Inflammatory macrophage treated with lipopolysaccharide for 1 hour (primary cell): Measurements from ENCODE around the gene KIF26B.
"Not testable (repeated sequence)": the region's sequence is repeated elsewhere in the genome, so short reads cannot be mapped to it uniquely, and the experiment has no call there.

Experiments used
- DNase-seq, 2 donors: peaks; one replicate each; pipeline ENCODE4 v3.0.0-alpha.2; 2020 to 2022

Gene KIF26B

GRCh38 chr1:245332085-245332484 is 177.3 kb downstream of the KIF26B start:
- DNase-seq, result no peak

DNA sequence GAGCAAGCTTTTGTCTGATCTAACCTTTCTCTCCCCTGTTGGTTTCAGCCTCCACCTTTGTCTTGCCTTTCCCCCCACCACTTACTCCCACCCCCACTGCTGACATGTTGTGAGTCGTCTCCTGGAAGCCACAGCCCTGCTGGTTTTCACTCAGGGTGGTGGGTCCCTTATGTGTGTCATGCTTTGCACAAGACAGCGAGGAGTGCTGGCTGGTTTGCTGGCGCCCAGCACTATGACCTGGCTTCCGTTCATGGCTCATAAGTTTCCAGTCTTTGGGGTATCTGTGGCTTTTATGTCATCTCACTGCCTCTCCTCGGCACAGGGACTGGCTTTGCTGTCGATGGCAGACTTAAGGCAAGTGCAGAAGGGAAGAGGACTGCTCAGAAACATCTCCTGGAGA is 177.7 kb downstream of the KIF26B start:
- DNase-seq, result no peak

- no peak for DNase-seq
These were observed 179.4 kb downstream of the KIF26B start for GRCh38 chr1:245334235-245334634.

DNA sequence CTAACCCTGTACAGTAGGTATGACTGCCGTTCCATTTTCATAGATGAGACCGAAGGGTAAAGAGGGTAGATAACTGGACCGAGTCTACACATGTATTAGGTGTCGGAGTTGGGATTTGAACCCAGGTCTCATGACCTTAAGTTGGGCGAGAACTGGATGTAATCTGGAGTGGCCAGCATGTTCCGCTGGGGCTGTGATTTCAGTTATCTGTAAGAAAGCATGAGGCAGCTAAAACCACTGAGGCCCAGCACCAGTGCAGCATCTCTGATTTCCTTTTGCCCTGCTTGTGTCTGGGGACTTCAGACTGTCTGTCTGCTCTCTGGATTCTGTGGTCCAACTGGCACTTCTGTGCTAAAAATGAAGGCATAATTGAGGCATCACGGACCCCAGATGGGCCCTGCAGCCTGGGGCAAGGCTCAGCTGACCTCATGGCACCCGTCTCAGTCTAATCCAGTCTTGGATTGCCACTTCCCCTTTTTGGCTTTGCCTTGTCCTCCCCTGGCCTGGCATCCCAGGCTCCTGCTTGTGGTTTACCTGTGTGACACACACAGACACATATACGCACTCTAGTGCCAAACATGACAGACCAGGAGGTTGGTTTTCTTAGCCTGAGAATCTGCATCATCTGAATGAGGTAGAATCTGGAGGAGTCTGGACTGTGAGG is 180.2 kb downstream of the KIF26B start:
- DNase-seq, result no peak

GRCh38 chr1:245335684-245336083 is 180.9 kb downstream of the KIF26B start:
- not testable (repeated sequence) for DNase-seq

DNA sequence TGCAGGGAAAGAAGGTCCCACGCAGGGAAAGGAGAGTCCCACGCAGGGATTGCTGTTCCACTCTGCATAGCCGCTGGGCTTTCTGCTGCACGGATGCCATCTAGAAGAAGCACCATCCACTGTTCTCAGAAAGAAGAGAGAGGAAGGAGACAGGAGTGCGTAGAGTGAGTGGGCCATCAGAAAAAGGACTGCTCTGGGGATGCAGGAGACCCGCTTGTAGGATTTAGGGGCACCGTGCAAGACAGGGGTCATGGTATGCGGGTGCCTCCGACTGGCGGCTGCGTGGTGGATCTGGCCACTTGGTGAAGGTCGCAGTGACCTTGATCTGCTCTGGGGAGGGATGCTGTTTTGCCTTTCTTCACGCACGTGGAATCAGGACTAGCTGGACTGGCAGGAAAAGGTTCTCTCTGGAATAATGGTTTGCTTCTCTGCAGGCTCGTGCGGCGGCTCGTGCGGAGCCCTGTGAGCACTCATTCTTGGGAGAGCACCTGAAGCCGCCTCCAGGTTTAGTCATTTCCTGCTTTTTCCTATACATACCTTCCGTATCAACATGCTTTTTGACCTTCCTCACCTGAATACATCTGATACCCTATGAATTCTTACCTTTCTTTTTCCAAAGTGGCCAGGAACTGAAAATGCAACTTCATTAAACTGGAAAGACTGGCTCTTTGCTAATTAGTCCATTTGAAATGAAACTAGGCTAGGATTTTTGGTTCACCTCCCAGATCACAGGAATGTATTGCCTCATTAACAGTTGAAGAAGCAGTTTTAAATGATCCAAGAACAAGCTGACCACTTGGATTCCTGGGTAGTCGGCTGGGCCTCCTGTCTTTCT is 181.6 kb downstream of the KIF26B start:
- no peak for DNase-seq

DNA sequence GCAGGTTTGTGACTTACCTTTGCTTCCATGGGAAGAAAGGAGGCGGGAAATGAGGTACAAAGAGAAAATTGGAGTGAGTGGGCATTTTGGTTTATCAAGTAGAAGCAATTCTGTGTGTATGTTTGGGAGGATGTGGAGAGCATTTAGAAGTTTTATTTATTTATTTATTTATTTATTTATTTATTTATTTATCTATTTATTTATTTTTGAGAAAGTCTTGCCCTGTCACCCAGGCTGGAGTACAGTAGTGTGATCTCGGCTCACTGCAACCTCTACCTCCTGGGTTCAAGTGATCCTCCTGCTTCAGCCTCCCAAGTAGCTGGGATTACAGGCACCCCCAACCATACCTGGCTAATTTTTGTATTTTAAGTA is 182.2 kb downstream of the KIF26B start:
- not testable (repeated sequence) for DNase-seq

DNA sequence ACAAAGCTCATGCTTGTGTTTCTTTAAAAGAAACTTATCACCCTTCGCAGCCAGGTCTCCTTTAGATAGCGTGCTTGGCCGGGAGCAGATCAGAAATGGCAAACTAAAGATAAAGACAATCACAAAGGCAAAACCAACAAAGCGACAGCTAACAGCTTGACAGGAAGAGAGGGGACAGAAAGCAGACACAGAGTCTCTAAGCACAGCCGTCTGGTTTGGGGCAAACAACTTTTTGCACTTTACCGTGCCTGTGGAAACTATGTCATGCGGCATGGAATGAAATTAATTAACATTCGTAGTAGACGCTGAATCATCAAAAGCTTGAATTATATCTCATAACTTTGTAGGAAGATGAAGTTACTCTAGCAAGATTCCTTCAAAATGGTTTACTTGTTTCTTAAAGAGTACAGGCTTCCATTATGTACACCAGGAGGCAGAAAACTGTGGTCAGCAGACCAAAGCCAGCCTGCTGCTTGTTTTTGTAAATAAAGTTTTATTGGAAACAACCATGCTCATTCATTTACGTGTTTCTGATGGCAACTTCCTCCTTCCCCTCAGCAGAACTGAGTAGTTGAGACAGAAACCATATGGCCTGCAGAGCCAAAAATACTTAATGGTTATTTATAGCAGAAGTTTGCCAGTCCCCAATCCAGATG is 183.2 kb downstream of the KIF26B start:
- DNase-seq, result peak in 1 of 2 donors; percentile 18

DNA sequence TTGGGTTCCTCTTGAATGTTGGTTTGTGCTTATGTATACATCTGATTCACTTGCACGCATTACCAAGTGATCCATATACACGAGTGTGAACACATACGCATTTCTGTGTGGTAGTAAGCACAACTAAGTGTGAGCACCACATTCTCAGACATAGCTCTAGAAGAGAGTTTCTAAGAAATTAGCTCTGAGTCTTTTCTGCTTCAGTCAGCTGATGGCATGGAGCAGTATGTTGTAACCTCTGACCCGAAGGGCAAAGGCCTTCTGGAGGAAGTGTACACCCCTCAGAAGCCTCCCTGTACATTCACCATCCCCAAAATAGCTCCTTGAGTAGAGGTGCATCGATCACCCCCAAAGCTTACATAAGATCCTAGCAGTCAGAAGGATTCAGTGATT is 183.7 kb downstream of the KIF26B start:
- no peak for DNase-seq

GRCh38 chr1:245341743-245342142 is 187.0 kb downstream of the KIF26B start:
- DNase-seq, result no peak

GRCh38 chr1:245345191-245345884 is 190.6 kb downstream of the KIF26B start:
- no peak for DNase-seq

- no peak for DNase-seq
These were observed 193.8 kb downstream of the KIF26B start for GRCh38 chr1:245348626-245349025.

DNA sequence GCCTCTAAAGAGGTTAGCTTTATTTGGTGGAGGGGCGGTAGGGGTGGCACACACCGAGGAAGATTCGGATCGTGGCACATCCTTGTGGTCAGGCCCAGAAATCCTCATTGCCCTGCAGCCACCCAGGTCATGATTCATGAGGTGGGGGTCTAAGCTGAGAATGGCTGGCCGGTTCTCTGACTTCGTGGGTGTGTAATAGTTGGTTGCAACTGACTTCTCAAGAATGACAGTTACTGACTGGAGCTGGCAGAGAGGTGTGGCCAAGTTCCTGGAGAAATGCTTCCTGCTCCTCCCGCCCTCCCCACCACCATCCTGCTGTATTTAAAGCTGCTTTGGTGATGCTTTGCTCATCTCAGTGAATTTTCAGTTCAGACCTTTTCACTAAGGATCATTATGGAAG is 198.6 kb downstream of the KIF26B start:
- DNase-seq, result no peak

GRCh38 chr1:245353915-245354775 is 199.4 kb downstream of the KIF26B start:
- DNase-seq, result no peak

- not testable (repeated sequence) for DNase-seq
These were observed 201.3 kb downstream of the KIF26B start for GRCh38 chr1:245355851-245356630.

GRCh38 chr1:245356891-245357585 is 202.3 kb downstream of the KIF26B start:
- DNase-seq, result no peak

DNA sequence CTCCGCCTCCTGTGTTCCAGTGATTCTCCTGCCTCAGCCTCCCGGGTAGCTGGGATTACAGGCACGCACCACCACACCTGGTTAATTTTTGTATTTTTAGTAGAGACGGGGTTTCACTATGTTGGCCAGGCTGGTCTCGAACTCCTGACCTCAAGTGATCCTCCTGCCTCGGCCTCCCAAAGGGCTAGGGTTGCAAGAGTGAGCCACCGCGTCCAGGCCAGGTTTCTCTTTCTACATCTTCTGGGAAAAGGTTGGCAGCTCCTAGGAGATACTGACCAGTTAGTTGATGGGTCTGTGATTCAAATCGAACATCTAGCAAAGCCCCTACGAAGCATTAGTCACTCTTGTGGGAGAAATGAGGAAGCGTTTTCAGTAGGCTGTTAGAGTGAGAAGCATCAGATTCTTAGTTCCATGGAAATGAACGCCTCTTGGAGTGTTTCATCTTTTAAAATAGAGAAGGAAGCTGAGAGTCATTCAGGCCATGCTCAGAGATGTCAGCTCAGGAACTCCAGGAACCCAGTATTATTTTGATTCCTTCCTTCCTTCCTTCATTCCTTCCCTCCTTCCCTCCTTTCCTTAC is 204.4 kb downstream of the KIF26B start:
- peak; percentile 6 to 32 for DNase-seq

DNA sequence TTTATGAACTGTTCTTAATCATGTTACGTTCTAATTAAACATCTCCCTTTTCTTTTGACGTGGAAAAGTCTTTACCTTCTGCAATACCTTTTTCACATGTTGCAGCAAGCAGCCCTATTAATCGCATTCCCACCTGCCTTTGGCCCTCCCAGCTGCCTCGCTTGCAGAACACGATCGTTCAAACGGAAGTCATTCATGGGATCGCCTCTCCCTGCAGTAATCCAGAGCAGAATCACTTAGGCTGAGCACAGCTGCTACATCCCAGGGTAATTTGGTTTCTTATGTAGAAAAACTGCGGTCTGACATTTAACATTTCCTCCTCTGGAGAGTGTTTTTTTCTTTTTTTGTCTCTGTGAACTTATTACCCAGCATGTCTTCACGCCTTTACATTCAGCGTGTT is 206.3 kb downstream of the KIF26B start:
- DNase-seq, result no peak

GRCh38 chr1:245361951-245362350 is 207.2 kb downstream of the KIF26B start:
- DNase-seq, result no peak

GRCh38 chr1:245363461-245364200 is 208.8 kb downstream of the KIF26B start:
- DNase-seq, result no peak
